ENCODE results near the gene BBS9. TPM values are rescaled to one million over a fixed set of nuclear protein-coding genes. Genes with fewer than 3 reads are reported as not detected.

BBS9 gene
- total RNA-seq, 1 donor from 2014 or later, result 22.7 TPM

- DNase-seq (ENCODE audit: low spot score), result no peak
Measured at GRCh38 chr7:33127085-33127484, 2.3 kb upstream of the BBS9 start.

DNA sequence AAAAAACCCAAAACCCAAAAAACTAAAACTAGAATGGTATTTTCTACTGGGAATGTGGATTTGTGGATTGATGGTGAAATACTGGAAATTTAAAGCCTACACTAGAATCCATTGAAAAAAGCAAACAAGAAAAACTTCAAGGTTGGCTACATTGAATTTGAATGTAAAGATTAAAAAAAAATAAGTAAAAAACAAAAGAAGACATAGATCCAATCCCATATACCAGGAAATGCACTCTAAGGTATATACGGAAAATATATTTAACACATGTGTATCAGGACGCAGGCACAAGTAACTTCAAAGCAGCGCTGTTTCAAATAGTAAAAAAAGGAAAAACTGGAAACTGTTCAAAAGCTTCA is 754 bp upstream of the BBS9 start:
- DNase-seq (ENCODE audit: low spot score), result no peak

GRCh38 chr7:33129806-33130153 is 416 bp downstream of the BBS9 start:
- DNase-seq (ENCODE audit: low spot score), result no peak

- DNase-seq (ENCODE audit: low spot score), result no peak
Measured at GRCh38 chr7:33130184-33130583, 820 bp downstream of the BBS9 start.

- DNase-seq (ENCODE audit: low spot score), result no peak
Measured at GRCh38 chr7:33137103-33137502, 7.7 kb downstream of the BBS9 start.

- no peak for DNase-seq (ENCODE audit: low spot score)
Measured at GRCh38 chr7:33142585-33142984, 13.2 kb downstream of the BBS9 start.

- DNase-seq (ENCODE audit: low spot score), result no peak
Measured at GRCh38 chr7:33143996-33144718, 14.8 kb downstream of the BBS9 start.

GRCh38 chr7:33145156-33145555 is 15.8 kb downstream of the BBS9 start:
- DNase-seq (ENCODE audit: low spot score), result no peak

DNA sequence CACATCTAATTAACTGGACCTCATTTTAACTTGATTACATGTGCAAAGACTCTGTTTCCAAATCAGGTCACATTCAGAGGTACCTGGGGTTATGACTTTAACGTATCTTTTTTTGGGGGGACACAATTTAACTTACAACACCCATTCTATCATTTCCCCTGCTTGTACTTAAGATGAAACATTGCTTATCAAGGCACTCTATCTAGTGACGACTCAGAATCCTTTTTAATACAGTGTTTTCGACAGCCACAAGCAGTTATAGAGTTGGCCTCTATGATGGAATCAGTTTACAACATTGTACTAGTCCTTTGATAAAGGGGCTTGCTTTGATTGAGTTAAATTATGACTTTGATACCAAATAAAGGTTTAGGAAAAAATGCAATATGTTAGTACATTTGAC is 22.7 kb downstream of the BBS9 start:
- DNase-seq (ENCODE audit: low spot score), result no peak

DNA sequence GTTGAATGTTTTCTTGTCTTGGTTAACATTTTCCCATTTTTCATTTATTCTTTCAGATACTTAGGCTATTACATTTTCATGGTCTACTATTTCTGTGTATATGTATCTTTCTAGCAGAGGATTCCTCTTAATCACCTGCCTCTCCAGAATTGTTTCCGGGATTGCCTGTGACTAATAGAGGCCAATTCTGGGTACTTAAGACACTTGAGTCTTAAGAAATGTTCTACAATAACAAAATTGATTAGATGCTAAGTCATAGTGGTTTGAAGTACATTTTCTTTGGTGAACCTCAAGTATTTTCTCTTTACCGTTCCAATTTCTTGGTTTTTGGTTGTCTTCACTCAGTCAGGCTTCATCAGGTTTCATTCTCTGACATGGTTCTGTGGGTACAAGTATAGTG is 26.4 kb downstream of the BBS9 start:
- no peak for DNase-seq (ENCODE audit: low spot score)

DNA sequence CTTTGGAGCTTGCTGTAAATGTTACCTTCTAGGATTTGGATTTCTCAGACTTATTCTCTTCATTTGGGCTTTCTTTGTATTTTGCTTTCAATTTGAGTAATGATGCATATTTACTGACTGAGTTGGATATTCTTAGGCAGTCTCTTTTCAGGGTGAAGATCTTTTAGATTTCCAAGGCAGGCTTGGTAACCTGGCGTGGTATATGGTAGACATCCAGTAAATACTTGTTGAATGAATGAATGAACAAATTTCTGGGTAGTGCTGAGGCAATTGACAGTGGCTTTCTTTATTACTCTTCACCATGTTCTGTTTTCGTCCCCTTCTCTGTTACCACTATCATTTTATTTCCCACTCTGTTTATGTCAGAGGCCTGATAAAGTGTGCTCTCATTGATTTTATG is 27.1 kb downstream of the BBS9 start:
- no peak for DNase-seq (ENCODE audit: low spot score)

DNA sequence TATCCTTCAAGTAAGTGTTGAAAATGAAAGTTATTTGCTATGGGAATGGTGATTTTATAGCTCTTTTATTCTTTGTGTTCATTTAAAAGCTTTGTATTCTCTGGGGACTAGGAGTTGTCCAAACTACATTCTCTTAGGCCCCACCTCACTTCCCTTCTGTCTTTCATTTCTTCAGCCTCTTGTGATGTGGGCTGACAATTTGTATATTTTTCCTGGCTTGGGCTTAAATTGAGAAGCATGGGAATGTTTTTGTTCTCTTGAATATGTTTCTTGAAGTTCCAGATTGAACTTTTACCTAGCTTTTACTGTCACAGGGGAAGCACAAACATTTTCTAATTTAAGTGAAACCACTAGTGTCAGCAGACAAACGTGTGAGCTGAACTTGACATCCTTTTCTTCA is 27.9 kb downstream of the BBS9 start:
- no peak for DNase-seq (ENCODE audit: low spot score)

GRCh38 chr7:33157781-33158180 is 28.4 kb downstream of the BBS9 start:
- DNase-seq (ENCODE audit: low spot score), result no peak

- no peak for DNase-seq (ENCODE audit: low spot score)
Measured at GRCh38 chr7:33177876-33178275, 48.5 kb downstream of the BBS9 start.

- DNase-seq (ENCODE audit: low spot score), result no peak
Measured at GRCh38 chr7:33179519-33179918, 50.2 kb downstream of the BBS9 start.

GRCh38 chr7:33183504-33183903 is 54.1 kb downstream of the BBS9 start:
- no peak for DNase-seq (ENCODE audit: low spot score)

GRCh38 chr7:33184828-33185227 is 55.5 kb downstream of the BBS9 start:
- no peak for DNase-seq (ENCODE audit: low spot score)

DNA sequence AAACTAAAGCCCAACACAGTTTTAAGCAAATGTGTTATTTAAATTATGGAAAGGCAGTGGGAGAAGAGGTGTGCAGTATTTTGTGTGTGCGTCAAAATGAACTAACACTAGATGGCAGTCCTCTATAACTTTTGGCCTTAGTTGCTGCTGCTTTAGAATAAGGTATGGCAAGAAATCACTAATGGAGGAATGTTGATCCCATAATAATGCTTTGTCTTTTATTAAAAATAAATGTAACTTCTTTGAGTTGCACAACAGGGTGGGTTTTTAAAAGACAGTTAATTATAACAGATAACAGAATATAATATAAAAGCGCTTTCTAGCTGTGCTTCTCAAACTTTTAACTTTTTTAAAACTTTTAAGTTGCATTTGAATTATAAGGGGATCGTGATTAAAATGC is 56.4 kb downstream of the BBS9 start:
- no peak for DNase-seq (ENCODE audit: low spot score)

DNA sequence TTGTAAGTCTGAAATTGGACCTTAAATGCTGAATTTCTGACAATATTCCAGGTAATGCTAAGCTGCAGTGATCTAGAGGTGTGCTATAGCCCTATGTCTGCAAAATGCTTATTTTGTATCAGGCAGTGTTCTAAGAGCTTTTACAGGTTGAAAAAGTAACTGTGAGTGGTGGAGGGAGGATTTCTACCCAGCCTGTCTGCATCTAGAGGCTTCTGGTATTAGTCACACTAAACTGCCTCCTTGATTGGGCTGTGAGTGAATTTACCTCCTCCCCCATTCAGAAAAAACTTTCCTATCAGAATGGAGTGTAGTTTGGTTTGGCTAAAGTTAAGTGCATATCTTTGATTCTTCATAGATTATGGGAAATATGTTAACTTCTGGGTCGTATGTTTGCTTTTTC is 56.8 kb downstream of the BBS9 start:
- no peak for DNase-seq (ENCODE audit: low spot score)

GRCh38 chr7:33190688-33191304 is 61.4 kb downstream of the BBS9 start:
- DNase-seq (ENCODE audit: low spot score), result no peak

DNA sequence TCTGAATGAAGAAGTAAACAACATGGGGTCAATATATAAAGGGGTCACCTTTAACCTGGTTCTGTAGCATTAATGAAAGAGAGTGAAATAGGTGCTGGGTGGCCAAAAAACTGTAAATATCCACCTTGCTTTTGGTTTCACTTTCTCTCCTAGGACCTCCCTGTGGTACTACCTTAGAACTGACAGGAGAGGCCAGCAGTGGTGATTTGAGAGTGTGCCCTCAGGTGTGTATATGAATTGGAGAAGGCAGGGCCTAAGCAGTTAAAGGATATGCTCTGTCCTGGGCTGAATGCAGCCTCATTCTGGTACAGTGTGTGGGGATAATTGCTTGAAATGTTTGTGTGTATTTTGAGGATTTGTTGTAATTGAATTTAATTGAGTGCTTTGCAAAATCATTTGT is 62.0 kb downstream of the BBS9 start:
- no peak for DNase-seq (ENCODE audit: low spot score)

GRCh38 chr7:33192695-33193291 is 63.4 kb downstream of the BBS9 start:
- no peak for DNase-seq (ENCODE audit: low spot score)

GRCh38 chr7:33193308-33193864 is 64.0 kb downstream of the BBS9 start:
- DNase-seq (ENCODE audit: low spot score), result no peak

All from ureter (tissue), 1 donor.